ENCODE data around the gene PITPNB.

Gene PITPNB

GRCh38 chr22:27833803-27834202, 85.3 kb downstream of the PITPNB start:
- Histone ChIP-seq H3K4me3 (ENCODE audit: low read length) (no peak overlapping the region), H4K20me1 (ENCODE audit: control insufficient read depth, insufficient read depth, low read depth, low read length) (no peaks in the 10 kb centered on the region), H3K36me3 (ENCODE audit: control insufficient read depth, low read length) (no peaks in the 10 kb centered on the region), H3K4me2 (ENCODE audit: low read length) (no peak overlapping the region), H3K27ac (ENCODE audit: low read depth, low read length) (no peak overlapping the region), H3K4me1 (ENCODE audit: control insufficient read depth, low read length) (no peaks in the 10 kb centered on the region), H3K79me2 (ENCODE audit: control insufficient read depth, low read length) (no peaks in the 10 kb centered on the region), H3K9me3 (ENCODE audit: control insufficient read depth, insufficient read depth, low read length) (no peaks in the 10 kb centered on the region), H3F3A (ENCODE audit: control insufficient read depth, insufficient read depth) (no peaks in the 10 kb centered on the region), H3K9me2 (replicated peaks; ENCODE audit: control insufficient read depth, low read length) (no peaks in the 10 kb centered on the region), H3K27me3 (ENCODE audit: control insufficient read depth, low read length) (no peaks in the 10 kb centered on the region)
- TF ChIP-seq EZH2phosphoT487 (IDR thresholded peaks at IDR 0.05; ENCODE audit: borderline replicate concordance, low read length), result no peak
- TF ChIP-seq CTCF (IDR thresholded peaks at IDR 0.05; ENCODE audit: low read depth, low read length, poor library complexity, severe bottlenecking), result no peak

GRCh38 chr22:27832606-27833005, 86.5 kb downstream of the PITPNB start:
- no peaks in the 10 kb centered on the region for H3K27me3 ChIP-seq (ENCODE audit: control insufficient read depth, low read length)
- no peak for TF ChIP-seq EZH2phosphoT487 (IDR thresholded peaks at IDR 0.05; ENCODE audit: borderline replicate concordance, low read length)
- TF ChIP-seq CTCF (IDR thresholded peaks at IDR 0.05; ENCODE audit: low read depth, low read length, poor library complexity, severe bottlenecking), result no peak
- H3F3A ChIP-seq (ENCODE audit: control insufficient read depth, insufficient read depth), result no peaks in the 10 kb centered on the region
- no peaks in the 10 kb centered on the region for H3K9me3 ChIP-seq (ENCODE audit: control insufficient read depth, insufficient read depth, low read length)
- no peaks in the 10 kb centered on the region for H3K9me2 ChIP-seq (replicated peaks; ENCODE audit: control insufficient read depth, low read length)
- no peaks in the 10 kb centered on the region for H4K20me1 ChIP-seq (ENCODE audit: control insufficient read depth, insufficient read depth, low read depth, low read length)
- no peaks in the 10 kb centered on the region for H3K4me1 ChIP-seq (ENCODE audit: control insufficient read depth, low read length)
- H3K79me2 ChIP-seq (ENCODE audit: control insufficient read depth, low read length), result no peaks in the 10 kb centered on the region
- H3K27ac ChIP-seq (ENCODE audit: low read depth, low read length), result no peak overlapping the region
- H3K4me2 ChIP-seq (ENCODE audit: low read length), result no peak overlapping the region
- H3K4me3 ChIP-seq (ENCODE audit: low read length), result no peak overlapping the region
- no peaks in the 10 kb centered on the region for H3K36me3 ChIP-seq (ENCODE audit: control insufficient read depth, low read length)

- H3K27me3 ChIP-seq (ENCODE audit: control insufficient read depth, low read length), result no peaks in the 10 kb centered on the region
- no peaks in the 10 kb centered on the region for H3F3A ChIP-seq (ENCODE audit: control insufficient read depth, insufficient read depth)
- H3K4me2 ChIP-seq (ENCODE audit: low read length), result no peak overlapping the region
- H3K36me3 ChIP-seq (ENCODE audit: control insufficient read depth, low read length), result no peaks in the 10 kb centered on the region
- H3K27ac ChIP-seq (ENCODE audit: low read depth, low read length), result no peak overlapping the region
- no peaks in the 10 kb centered on the region for H3K79me2 ChIP-seq (ENCODE audit: control insufficient read depth, low read length)
- no peaks in the 10 kb centered on the region for H3K9me3 ChIP-seq (ENCODE audit: control insufficient read depth, insufficient read depth, low read length)
- no peak overlapping the region for H3K4me3 ChIP-seq (ENCODE audit: low read length)
- TF ChIP-seq CTCF (IDR thresholded peaks at IDR 0.05; ENCODE audit: low read depth, low read length, poor library complexity, severe bottlenecking) (no peak), EZH2phosphoT487 (IDR thresholded peaks at IDR 0.05; ENCODE audit: borderline replicate concordance, low read length) (no peak)
- no peaks in the 10 kb centered on the region for H3K9me2 ChIP-seq (replicated peaks; ENCODE audit: control insufficient read depth, low read length)
- H4K20me1 ChIP-seq (ENCODE audit: control insufficient read depth, insufficient read depth, low read depth, low read length), result no peaks in the 10 kb centered on the region
- no peaks in the 10 kb centered on the region for H3K4me1 ChIP-seq (ENCODE audit: control insufficient read depth, low read length)
Measured at GRCh38 chr22:27829620-27830019, 89.4 kb downstream of the PITPNB start.
